Measurements from ENCODE around the gene FLOT1.

Gene FLOT1

DNA sequence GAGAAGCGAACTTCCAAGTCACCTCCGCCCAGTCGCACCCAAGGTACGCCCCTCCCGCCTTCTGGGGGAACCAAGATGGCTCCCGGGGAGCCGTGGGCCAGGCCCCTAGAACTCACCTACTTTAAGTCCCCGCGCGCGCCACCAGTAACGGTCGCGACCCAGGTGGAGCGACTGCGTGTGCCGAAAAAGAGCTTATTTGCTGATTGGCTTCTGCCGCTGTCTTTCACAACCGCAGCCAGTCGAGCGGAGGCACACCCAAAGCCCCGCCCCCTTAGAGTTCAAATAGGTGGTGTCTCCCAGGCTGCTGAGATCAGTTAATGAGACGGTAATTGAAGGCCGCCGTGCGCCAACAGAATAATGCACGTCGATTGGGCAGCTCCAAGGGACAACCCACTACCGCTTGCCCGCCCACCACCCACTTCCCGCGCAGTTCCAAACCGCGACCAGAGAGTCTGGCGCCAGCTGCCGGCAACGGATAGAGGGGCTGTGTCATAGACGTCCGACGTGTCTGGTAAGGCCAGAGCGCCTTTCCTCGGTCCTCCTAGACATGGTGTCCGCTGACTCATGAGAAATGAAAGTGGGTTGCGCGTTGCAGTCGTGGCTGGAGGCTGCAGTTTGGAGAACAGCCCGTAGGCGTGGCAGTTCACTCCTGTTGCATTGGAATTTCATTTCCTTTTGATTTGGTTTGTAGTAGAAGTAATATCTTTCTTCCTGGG is 25.2 kb downstream of the FLOT1 start, which contains the start of gene MDC1 (continued):
- TF ChIP-seq, protein P1, sequence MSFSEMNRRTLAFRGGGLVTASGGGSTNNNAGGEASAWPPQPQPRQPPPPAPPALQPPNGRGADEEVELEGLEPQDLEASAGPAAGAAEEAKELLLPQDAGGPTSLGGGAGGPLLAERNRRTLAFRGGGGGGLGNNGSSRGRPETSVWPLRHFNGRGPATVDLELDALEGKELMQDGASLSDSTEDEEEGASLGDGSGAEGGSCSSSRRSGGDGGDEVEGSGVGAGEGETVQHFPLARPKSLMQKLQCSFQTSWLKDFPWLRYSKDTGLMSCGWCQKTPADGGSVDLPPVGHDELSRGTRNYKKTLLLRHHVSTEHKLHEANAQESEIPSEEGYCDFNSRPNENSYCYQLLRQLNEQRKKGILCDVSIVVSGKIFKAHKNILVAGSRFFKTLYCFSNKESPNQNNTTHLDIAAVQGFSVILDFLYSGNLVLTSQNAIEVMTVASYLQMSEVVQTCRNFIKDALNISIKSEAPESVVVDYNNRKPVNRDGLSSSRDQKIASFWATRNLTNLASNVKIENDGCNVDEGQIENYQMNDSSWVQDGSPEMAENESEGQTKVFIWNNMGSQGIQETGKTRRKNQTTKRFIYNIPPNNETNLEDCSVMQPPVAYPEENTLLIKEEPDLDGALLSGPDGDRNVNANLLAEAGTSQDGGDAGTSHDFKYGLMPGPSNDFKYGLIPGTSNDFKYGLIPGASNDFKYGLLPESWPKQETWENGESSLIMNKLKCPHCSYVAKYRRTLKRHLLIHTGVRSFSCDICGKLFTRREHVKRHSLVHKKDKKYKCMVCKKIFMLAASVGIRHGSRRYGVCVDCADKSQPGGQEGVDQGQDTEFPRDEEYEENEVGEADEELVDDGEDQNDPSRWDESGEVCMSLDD (tag by site-specific recombination; IDR thresholded peaks at IDR 0.05) = peak; percentile 99
- TF ChIP-seq HOXC10 (CRISPR knock-in tag; IDR thresholded peaks at IDR 0.05) (peak; percentile 95; the same call in 1 of the 2 replicates), ZNF501 (tag by site-specific recombination; IDR thresholded peaks at IDR 0.05) (peak; percentile 46; the same call in 1 of the 2 replicates), ZNF830 (tag by site-specific recombination; IDR thresholded peaks at IDR 0.05; ENCODE audit: low read depth) (no peak), ZNF311 (tag by site-specific recombination; IDR thresholded peaks at IDR 0.05; ENCODE audit: borderline replicate concordance) (no peak), ZNF776 (tag by site-specific recombination; IDR thresholded peaks at IDR 0.05; ENCODE audit: borderline replicate concordance) (no peak), YY2 (tag by site-specific recombination; IDR thresholded peaks at IDR 0.05) (peak; percentile 74), ZNF654 (tag by site-specific recombination; IDR thresholded peaks at IDR 0.05; ENCODE audit: low read depth) (no peak), BCL11B (tag by site-specific recombination; IDR thresholded peaks at IDR 0.05; ENCODE audit: low read depth) (no peak), GLI2 (tag by site-specific recombination; IDR thresholded peaks at IDR 0.05; ENCODE audit: borderline replicate concordance, low read depth) (no peak), ZNF138 (tag by site-specific recombination; IDR thresholded peaks at IDR 0.05; ENCODE audit: borderline replicate concordance) (no peak), ZNF785 (tag by site-specific recombination; IDR thresholded peaks at IDR 0.05) (no peak), ZSCAN23 (tag by site-specific recombination; IDR thresholded peaks at IDR 0.05) (peak; percentile 43; the same call in 1 of the 2 replicates), SP3 (tag by site-specific recombination; IDR thresholded peaks at IDR 0.05) (peak; percentile 100), OSR2 (tag by site-specific recombination; IDR thresholded peaks at IDR 0.05) (peak; percentile 51; the same call in 1 of the 2 replicates), PRDM2 (tag by site-specific recombination; IDR thresholded peaks at IDR 0.05; ENCODE audit: borderline replicate concordance) (no peak), ZFP37 (tag by site-specific recombination; IDR thresholded peaks at IDR 0.05) (no peak; the same call in 1 of the 2 replicates), ZNF777 (tag by site-specific recombination; IDR thresholded peaks at IDR 0.05; ENCODE audit: borderline replicate concordance) (peak; percentile 60; the same call in 1 of the 2 replicates), ZNF610 (tag by site-specific recombination; IDR thresholded peaks at IDR 0.05; ENCODE audit: borderline replicate concordance) (peak; percentile 57), ZEB2 (tag by site-specific recombination; IDR thresholded peaks at IDR 0.05) (peak; percentile 100), ZFHX2 (tag by site-specific recombination; conservative IDR thresholded peaks at IDR 0.05) (peak; percentile 92), ZXDB (tag by site-specific recombination; IDR thresholded peaks at IDR 0.05) (peak; percentile 96), ZNF48 (tag by site-specific recombination; IDR thresholded peaks at IDR 0.05) (no peak), GFI1B (tag by site-specific recombination; IDR thresholded peaks at IDR 0.05) (no peak)
- TF ChIP-seq, protein P2, sequence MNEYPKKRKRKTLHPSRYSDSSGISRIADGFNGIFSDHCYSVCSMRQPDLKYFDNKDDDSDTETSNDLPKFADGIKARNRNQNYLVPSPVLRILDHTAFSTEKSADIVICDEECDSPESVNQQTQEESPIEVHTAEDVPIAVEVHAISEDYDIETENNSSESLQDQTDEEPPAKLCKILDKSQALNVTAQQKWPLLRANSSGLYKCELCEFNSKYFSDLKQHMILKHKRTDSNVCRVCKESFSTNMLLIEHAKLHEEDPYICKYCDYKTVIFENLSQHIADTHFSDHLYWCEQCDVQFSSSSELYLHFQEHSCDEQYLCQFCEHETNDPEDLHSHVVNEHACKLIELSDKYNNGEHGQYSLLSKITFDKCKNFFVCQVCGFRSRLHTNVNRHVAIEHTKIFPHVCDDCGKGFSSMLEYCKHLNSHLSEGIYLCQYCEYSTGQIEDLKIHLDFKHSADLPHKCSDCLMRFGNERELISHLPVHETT (tag by site-specific recombination; IDR thresholded peaks at IDR 0.05) = peak; percentile 94
- TF ChIP-seq, protein P3, sequence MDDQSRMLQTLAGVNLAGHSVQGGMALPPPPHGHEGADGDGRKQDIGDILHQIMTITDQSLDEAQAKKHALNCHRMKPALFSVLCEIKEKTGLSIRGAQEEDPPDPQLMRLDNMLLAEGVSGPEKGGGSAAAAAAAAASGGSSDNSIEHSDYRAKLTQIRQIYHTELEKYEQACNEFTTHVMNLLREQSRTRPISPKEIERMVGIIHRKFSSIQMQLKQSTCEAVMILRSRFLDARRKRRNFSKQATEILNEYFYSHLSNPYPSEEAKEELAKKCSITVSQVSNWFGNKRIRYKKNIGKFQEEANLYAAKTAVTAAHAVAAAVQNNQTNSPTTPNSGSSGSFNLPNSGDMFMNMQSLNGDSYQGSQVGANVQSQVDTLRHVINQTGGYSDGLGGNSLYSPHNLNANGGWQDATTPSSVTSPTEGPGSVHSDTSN (CRISPR knock-in tag; IDR thresholded peaks at IDR 0.05) = peak; percentile 98
- TF ChIP-seq, protein P4, sequence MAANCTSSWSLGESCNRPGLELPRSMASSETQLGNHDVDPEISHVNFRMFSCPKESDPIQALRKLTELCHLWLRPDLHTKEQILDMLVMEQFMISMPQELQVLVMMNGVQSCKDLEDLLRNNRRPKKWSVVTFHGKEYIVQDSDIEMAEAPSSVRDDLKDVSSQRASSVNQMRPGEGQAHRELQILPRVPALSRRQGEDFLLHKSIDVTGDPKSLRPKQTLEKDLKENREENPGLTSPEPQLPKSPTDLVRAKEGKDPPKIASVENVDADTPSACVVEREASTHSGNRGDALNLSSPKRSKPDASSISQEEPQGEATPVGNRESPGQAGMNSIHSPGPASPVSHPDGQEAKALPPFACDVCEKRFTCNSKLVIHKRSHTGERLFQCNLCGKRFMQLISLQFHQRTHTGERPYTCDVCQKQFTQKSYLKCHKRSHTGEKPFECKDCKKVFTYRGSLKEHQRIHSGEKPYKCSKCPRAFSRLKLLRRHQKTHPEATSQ (tag by site-specific recombination; IDR thresholded peaks at IDR 0.05) = no peak
